Measurements from ENCODE around the gene RAD51AP2.
A peak's percentile ranks its signal among the peaks of the same experiment; 100 is the strongest.
"Not testable (repeated sequence)": the region's sequence is repeated elsewhere in the genome, so short reads cannot be mapped to it uniquely, and the experiment has no call there.

Gene RAD51AP2

GRCh38 chr2:17518212-17519154 lies at the start of gene RAD51AP2:
Gene RAD51AP2, minus strand, starts transcription at chr2:17518440. Its CDS starts 25 bp downstream, at chr2:17518415.
- DNase-seq, result peak; percentile 23

- not testable (repeated sequence) for DNase-seq
Observed at GRCh38 chr2:17565726-17566125, 47.5 kb upstream of the RAD51AP2 start.

- DNase-seq, result no peak
Observed at GRCh38 chr2:17558878-17559277, 40.6 kb upstream of the RAD51AP2 start.

- no peak for DNase-seq
Observed at GRCh38 chr2:17558053-17558452, 39.8 kb upstream of the RAD51AP2 start.

GRCh38 chr2:17557596-17557995 lies 39.4 kb upstream of the RAD51AP2 start:
- DNase-seq, result no peak

GRCh38 chr2:17555150-17555549 lies 36.9 kb upstream of the RAD51AP2 start:
- DNase-seq, result no peak

GRCh38 chr2:17550907-17551306 lies 32.7 kb upstream of the RAD51AP2 start:
- no peak for DNase-seq

GRCh38 chr2:17547737-17548136 lies 29.5 kb upstream of the RAD51AP2 start:
- DNase-seq, result no peak

- no peak for DNase-seq
Observed at GRCh38 chr2:17547237-17547636, 29.0 kb upstream of the RAD51AP2 start.

- no peak for DNase-seq
Observed at GRCh38 chr2:17545680-17546613, 27.7 kb upstream of the RAD51AP2 start.

- DNase-seq, result no peak
Observed at GRCh38 chr2:17544256-17544655, 26.0 kb upstream of the RAD51AP2 start.

- no peak for DNase-seq
Observed at GRCh38 chr2:17543848-17544247, 25.6 kb upstream of the RAD51AP2 start.

- DNase-seq, result no peak
Observed at GRCh38 chr2:17543131-17543660, 25.0 kb upstream of the RAD51AP2 start.

GRCh38 chr2:17542471-17542870 lies 24.2 kb upstream of the RAD51AP2 start:
- no peak for DNase-seq

GRCh38 chr2:17541531-17541950 lies 23.3 kb upstream of the RAD51AP2 start:
- no peak for DNase-seq

GRCh38 chr2:17540813-17541530 lies 22.7 kb upstream of the RAD51AP2 start:
- DNase-seq, result no peak

- no peak for DNase-seq
Observed at GRCh38 chr2:17540093-17540812, 22.0 kb upstream of the RAD51AP2 start, which contains the start of gene VSNL1. Gene VSNL1, plus strand, starts transcription at chr2:17540696. Its CDS starts 51,379 bp downstream, at chr2:17592075.

GRCh38 chr2:17539611-17540092 lies 21.4 kb upstream of the RAD51AP2 start:
- DNase-seq, result no peak

GRCh38 chr2:17538844-17539554 lies 20.8 kb upstream of the RAD51AP2 start:
- no peak for DNase-seq

GRCh38 chr2:17538022-17538843 lies 20.0 kb upstream of the RAD51AP2 start:
- no peak for DNase-seq
